Astrocyte (in vitro differentiated cells and primary cell): ENCODE results near the gene ACYP2.

Experiments
- CTCF ChIP-seq: IDR thresholded peaks from 2 replicates; pipeline ENCODE4 v1.5.1; 2011; ENCODE audit warnings: low read depth, mild to moderate bottlenecking, inconsistent platforms, low read length, moderate library complexity; ENCODE audit not compliant: insufficient read depth
- EZH2 ChIP-seq: IDR thresholded peaks from 2 replicates; pipeline ENCODE4 v1.6.1; 2012; ENCODE audit warnings: mild to moderate bottlenecking, low read length, inconsistent platforms; ENCODE audit not compliant: insufficient read depth

- TF ChIP-seq CTCF, result no peak
- no peak for TF ChIP-seq EZH2
These were observed 214.2 kb downstream of the ACYP2 start for GRCh38 chr2:54329482-54330161.
